Endodermal cell (in vitro differentiated cells): ENCODE results near the gene TMPO. TPM values are rescaled to one million over a fixed set of nuclear protein-coding genes. Genes with fewer than 3 reads are reported as not detected.

ENCODE experiments used
- DNase-seq: peaks from one replicate; pipeline ENCODE4 v3.0.0-alpha.2; 2017
- H3K27ac ChIP-seq: 2 replicates; pipeline ENCODE4 v1.5.1; 2013; ENCODE audit warnings: mild to moderate bottlenecking, low read depth, low read length, moderate library complexity
- H3K27me3 ChIP-seq: 2 replicates; pipeline ENCODE4 v1.6.1; 2013; ENCODE audit warnings: mild to moderate bottlenecking, low read length, moderate library complexity; ENCODE audit not compliant: insufficient read depth, control insufficient read depth, poor library complexity, severe bottlenecking
- H3K36me3 ChIP-seq: 2 replicates; pipeline ENCODE4 v1.7.0; 2013; ENCODE audit warnings: mild to moderate bottlenecking, low read length, moderate library complexity; ENCODE audit not compliant: control insufficient read depth, insufficient read depth
- H3K4me1 ChIP-seq: one replicate; pipeline ENCODE4 v1.7.0; 2013; ENCODE audit warnings: low read length; ENCODE audit not compliant: control insufficient read depth, insufficient read depth
- H3K4me3 ChIP-seq: 2 replicates; pipeline ENCODE4 v1.5.1; 2013; ENCODE audit warnings: mild to moderate bottlenecking, low read length, moderate library complexity
- H3K9ac ChIP-seq: 2 replicates; pipeline ENCODE4 v1.6.1; 2013; ENCODE audit warnings: mild to moderate bottlenecking, low read length, moderate library complexity; ENCODE audit not compliant: poor library complexity, severe bottlenecking; ENCODE audit errors: extremely low read depth
- H3K9me3 ChIP-seq: 2 replicates; pipeline ENCODE4 v1.6.1; 2013; ENCODE audit warnings: mild to moderate bottlenecking, low read length, moderate library complexity; ENCODE audit not compliant: control insufficient read depth
- H3K27ac Mint-ChIP-seq: 2 replicates; pipeline ENCODE4 v1.8.0; 2020; ENCODE audit warnings: mixed read lengths
- H3K27me3 Mint-ChIP-seq: 2 replicates; pipeline ENCODE4 v1.8.0; 2021; ENCODE audit warnings: mild to moderate bottlenecking, mixed read lengths; ENCODE audit not compliant: insufficient read depth
- H3K36me3 Mint-ChIP-seq: 2 replicates; pipeline ENCODE4 v1.8.0; 2020; ENCODE audit warnings: low read depth, mixed read lengths
- H3K4me1 Mint-ChIP-seq: 2 replicates; pipeline ENCODE4 v1.8.0; 2020; ENCODE audit warnings: mixed read lengths
- H3K4me3 Mint-ChIP-seq: 2 replicates; pipeline ENCODE4 v1.8.0; 2020; ENCODE audit warnings: mild to moderate bottlenecking, moderate library complexity, mixed read lengths
- H3K9me3 Mint-ChIP-seq: 2 replicates; pipeline ENCODE4 v1.8.0; 2020; ENCODE audit warnings: mild to moderate bottlenecking, mixed read lengths
- WGBS, 2 experiments: methylation state at CpG; one replicate each; pipeline versions ENCODE4 v1.1.5 to v1.1.7; 2013; ENCODE audit warnings: missing lambda C conversion rate in 2 of 2, mixed read lengths in 1 of 2; ENCODE audit not compliant: insufficient coverage in 1 of 2, insufficient read length in 1 of 2; 5-methylcytosine and 5-hydroxymethylcytosine counted together
- total RNA-seq, 2 donors: library from RNA; stranded (reverse); fragmentation: NEBNext Ultra II Directional in 1 of 2; extraction: Animal tissue kit (Norgen Biotek cat#: 25700) in 1 of 2; gene quantifications; 2 replicates in 1 of 2; 3 replicates in 1 of 2; pipeline ENCODE4 v1.2.1, GENCODE V29; 2021
- TF ChIP-seq, protein P1 (sequence below): fragments of 200-600 bp; sonication (generic); conservative IDR thresholded peaks from 2 replicates; pipeline ENCODE4 v1.5.0; 2021; ENCODE audit warnings: antibody characterized with exemption, mild to moderate bottlenecking

TMPO gene
- total RNA-seq, 2 donors from 2014 or later: 176 to 203 TPM

DNA sequence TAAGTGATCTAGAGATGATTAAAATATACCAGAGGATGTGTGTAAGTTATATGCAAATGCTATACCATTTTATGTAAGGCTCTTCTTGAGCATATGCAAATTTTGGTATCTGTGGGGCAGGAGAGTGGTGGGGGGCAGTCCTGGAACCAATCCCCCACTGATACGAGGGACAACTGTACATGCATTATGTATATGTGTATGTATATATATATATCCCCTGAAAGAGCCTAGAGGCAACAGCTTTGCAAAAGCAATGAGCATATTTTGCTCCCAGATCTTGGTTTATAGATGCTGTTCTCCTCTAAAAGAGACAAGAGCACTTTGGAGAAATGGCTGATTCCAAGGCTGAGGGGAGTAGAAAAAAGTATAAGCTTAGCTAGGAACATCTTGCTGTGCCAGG, 65.7 kb downstream of the TMPO start:
- Histone ChIP-seq H3K4me1 (no peaks in the 10 kb centered on the region), H3K27me3 (no peaks in the 10 kb centered on the region), H3K36me3 (no peaks in the 10 kb centered on the region), H3K27ac (no peak overlapping the region), H3K9me3 (no peaks in the 10 kb centered on the region), H3K9ac (no peak overlapping the region), H3K4me3 (no peak overlapping the region)
- 100% methylated on average over 1 of the region's 1 CpG; no CpG with 5 or more reads in 1 of the 2 experiments for WGBS, 2 experiments
- DNase-seq: no peak
- Mint-ChIP-seq H3K9me3 (peaks cover 3% of the 10 kb centered on the region), H3K27ac (no peak overlapping the region), H3K4me3 (no peak overlapping the region), H3K27me3 (no peaks in the 10 kb centered on the region), H3K4me1 (peaks cover 3% of the 10 kb centered on the region), H3K36me3 (no peaks in the 10 kb centered on the region)
- TF ChIP-seq, protein P1, sequence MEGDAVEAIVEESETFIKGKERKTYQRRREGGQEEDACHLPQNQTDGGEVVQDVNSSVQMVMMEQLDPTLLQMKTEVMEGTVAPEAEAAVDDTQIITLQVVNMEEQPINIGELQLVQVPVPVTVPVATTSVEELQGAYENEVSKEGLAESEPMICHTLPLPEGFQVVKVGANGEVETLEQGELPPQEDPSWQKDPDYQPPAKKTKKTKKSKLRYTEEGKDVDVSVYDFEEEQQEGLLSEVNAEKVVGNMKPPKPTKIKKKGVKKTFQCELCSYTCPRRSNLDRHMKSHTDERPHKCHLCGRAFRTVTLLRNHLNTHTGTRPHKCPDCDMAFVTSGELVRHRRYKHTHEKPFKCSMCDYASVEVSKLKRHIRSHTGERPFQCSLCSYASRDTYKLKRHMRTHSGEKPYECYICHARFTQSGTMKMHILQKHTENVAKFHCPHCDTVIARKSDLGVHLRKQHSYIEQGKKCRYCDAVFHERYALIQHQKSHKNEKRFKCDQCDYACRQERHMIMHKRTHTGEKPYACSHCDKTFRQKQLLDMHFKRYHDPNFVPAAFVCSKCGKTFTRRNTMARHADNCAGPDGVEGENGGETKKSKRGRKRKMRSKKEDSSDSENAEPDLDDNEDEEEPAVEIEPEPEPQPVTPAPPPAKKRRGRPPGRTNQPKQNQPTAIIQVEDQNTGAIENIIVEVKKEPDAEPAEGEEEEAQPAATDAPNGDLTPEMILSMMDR: no peak

DNA sequence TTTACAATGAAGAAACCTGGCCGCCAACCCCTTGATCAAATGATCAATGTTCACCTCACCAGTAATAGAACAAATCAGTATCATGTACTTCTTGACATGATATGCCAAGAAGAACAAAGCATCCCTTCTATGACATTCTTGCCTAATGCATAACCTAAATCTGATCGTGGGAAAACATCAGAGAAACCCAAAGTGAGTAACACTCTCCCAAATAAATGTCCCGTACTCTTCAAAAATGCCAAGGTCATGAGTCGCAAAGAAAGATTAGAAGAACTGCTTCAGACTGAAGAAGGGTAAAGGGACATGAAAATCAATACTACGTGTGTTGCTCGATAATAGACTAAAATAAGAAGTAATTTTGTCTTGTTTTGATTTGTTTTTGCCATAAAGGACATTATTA, 66.7 kb downstream of the TMPO start:
- TF ChIP-seq, protein P1: no peak
- Mint-ChIP-seq H3K4me1 (peaks cover 3% of the 10 kb centered on the region), H3K36me3 (no peaks in the 10 kb centered on the region), H3K27ac (no peak overlapping the region), H3K9me3 (no peaks in the 10 kb centered on the region), H3K27me3 (no peaks in the 10 kb centered on the region), H3K4me3 (no peak overlapping the region)
- H3K27ac ChIP-seq: no peak overlapping the region
- WGBS, 2 experiments: 90 to 92% methylated on average over 5 to 6 of the region's 6 CpGs
- H3K27me3 ChIP-seq: no peaks in the 10 kb centered on the region
- no peaks in the 10 kb centered on the region for H3K4me1 ChIP-seq
- H3K9me3 ChIP-seq: no peaks in the 10 kb centered on the region
- no peak overlapping the region for H3K9ac ChIP-seq
- H3K4me3 ChIP-seq: no peak overlapping the region
- no peaks in the 10 kb centered on the region for H3K36me3 ChIP-seq
- no peak for DNase-seq

DNA sequence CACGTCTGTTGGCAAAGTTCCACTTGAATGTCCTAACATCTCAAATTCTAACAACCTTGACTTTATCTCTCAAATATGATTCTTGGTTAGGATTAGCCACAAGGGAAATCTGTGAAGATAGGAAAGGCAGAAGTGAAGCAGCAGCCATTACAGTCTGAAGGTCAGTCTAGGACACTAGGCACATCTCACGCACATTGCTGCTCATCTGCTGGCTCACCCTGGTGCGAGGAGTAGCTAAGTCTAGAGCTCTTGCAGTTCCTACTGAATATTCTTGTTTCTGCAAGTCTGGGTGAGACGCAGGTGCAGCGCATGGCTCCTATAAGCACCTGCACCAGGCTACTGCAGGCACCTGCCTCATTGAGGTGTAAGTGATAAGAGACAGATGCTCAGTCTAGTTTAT, 71.7 kb downstream of the TMPO start:
- H3K4me3 ChIP-seq: no peak overlapping the region
- 96 to 97% methylated on average over 5 of the region's 5 CpGs for WGBS, 2 experiments
- H3K4me1 Mint-ChIP-seq: no peaks in the 10 kb centered on the region
- H3K27me3 ChIP-seq: no peaks in the 10 kb centered on the region
- H3K9me3 ChIP-seq: no peaks in the 10 kb centered on the region
- H3K27ac Mint-ChIP-seq: no peak overlapping the region
- TF ChIP-seq, protein P1: no peak
- no peaks in the 10 kb centered on the region for H3K36me3 Mint-ChIP-seq
- H3K4me1 ChIP-seq: no peaks in the 10 kb centered on the region
- no peak overlapping the region for H3K27ac ChIP-seq
- no peak overlapping the region for H3K4me3 Mint-ChIP-seq
- no peaks in the 10 kb centered on the region for H3K27me3 Mint-ChIP-seq
- no peak overlapping the region for H3K9ac ChIP-seq
- peak; percentile 36 for DNase-seq
- H3K9me3 Mint-ChIP-seq: no peaks in the 10 kb centered on the region
- H3K36me3 ChIP-seq: no peaks in the 10 kb centered on the region
